OCI-LY3 (cell line): ENCODE results near the gene ELMO1.

Experiments
- H2AFZ ChIP-seq: fragments of 200-600, 300-600 bp; shearing (Covaris generic); 2 replicates; pipeline ENCODE4 v1.6.0; 2014; ENCODE audit warnings: antibody characterized with exemption, low read depth, low read length
- H3K27ac ChIP-seq: fragments of 200-600, 300-600 bp; sonication (generic); 2 replicates; pipeline ENCODE4 v1.5.1; 2014; ENCODE audit warnings: mild to moderate bottlenecking, low read length, moderate library complexity, mixed read lengths
- H3K27me3 ChIP-seq: fragments of 200-600, 300-600 bp; sonication (generic); 2 replicates; pipeline ENCODE4 v1.6.1; 2014; ENCODE audit warnings: low read depth, low read length, mixed read lengths
- H3K36me3 ChIP-seq: fragments of 200-600, 300-600 bp; sonication (generic); replicated peaks from 2 replicates; pipeline ENCODE3; 2014; ENCODE audit warnings: low read depth, low read length, mixed read lengths
- H3K4me1 ChIP-seq: fragments of 300-600, 200-600 bp; sonication (generic); 2 replicates; pipeline ENCODE4 v1.6.1; 2014; ENCODE audit warnings: low read length, mixed read lengths
- H3K4me2 ChIP-seq: fragments of 200-600, 300-600 bp; sonication (generic); 2 replicates; pipeline ENCODE4 v1.6.1; 2014; ENCODE audit warnings: low read length, mixed read lengths
- H3K4me3 ChIP-seq: fragments of 300-600, 200-600 bp; sonication (generic); 2 replicates; pipeline ENCODE4 v1.5.1; 2014; ENCODE audit warnings: antibody characterized with exemption, mild to moderate bottlenecking, low read length, moderate library complexity
- H3K79me2 ChIP-seq: fragments of 300-600, 200-600 bp; shearing (Covaris generic); 2 replicates; pipeline ENCODE4 v1.6.1; 2014; ENCODE audit warnings: mild to moderate bottlenecking, low read length, mixed read lengths
- H3K9ac ChIP-seq: fragments of 300-600, 200-600 bp; shearing (Covaris generic); 2 replicates; pipeline ENCODE4 v1.6.0; 2014; ENCODE audit warnings: mild to moderate bottlenecking, low read length, moderate library complexity
- H3K9me3 ChIP-seq: fragments of 200-600, 300-600 bp; shearing (Covaris generic); 2 replicates; pipeline ENCODE4 v1.6.1; 2014; ENCODE audit warnings: low read length, mixed read lengths; ENCODE audit not compliant: insufficient read depth
- H4K20me1 ChIP-seq: fragments of 200-600, 300-600 bp; sonication (generic); 2 replicates; pipeline ENCODE4 v1.6.1; 2016; ENCODE audit warnings: low read length, mixed read lengths; ENCODE audit not compliant: insufficient read depth
- CTCF ChIP-seq: fragments of 200-600, 300-600 bp; sonication (generic); IDR thresholded peaks from 2 replicates; pipeline ENCODE4 v1.5.1; 2014; ENCODE audit warnings: antibody characterized with exemption, low read length, low read depth
- EZH2phosphoT487 ChIP-seq: fragments of 200-600 bp; shearing (Covaris generic); IDR thresholded peaks from 2 replicates; pipeline ENCODE4 v1.6.1; 2018; ENCODE audit warnings: antibody characterized with exemption, mixed run types, low read depth

Gene ELMO1

GRCh38 chr7:37016064-37016878 is 432.4 kb downstream of the ELMO1 start:
- Histone ChIP-seq H3K9ac (no peak overlapping the region), H2AFZ (no peak overlapping the region), H4K20me1 (peaks cover 35% of the 10 kb centered on the region), H3K4me1 (peaks cover 25% of the 10 kb centered on the region), H3K27ac (peak overlapping the region; percentile 24), H3K36me3 (peaks cover 32% of the 10 kb centered on the region), H3K9me3 (no peaks in the 10 kb centered on the region), H3K27me3 (no peaks in the 10 kb centered on the region), H3K79me2 (peaks cover 15% of the 10 kb centered on the region), H3K4me2 (peak overlapping the region; percentile 38), H3K4me3 (no peak overlapping the region; the same call in 1 of the 2 replicates)
- TF ChIP-seq CTCF (no peak), EZH2phosphoT487 (no peak)

GRCh38 chr7:37015353-37016034 is 433.2 kb downstream of the ELMO1 start:
- Histone ChIP-seq H2AFZ (no peak overlapping the region), H3K4me2 (peak overlapping the region; percentile 38), H3K36me3 (peaks cover 39% of the 10 kb centered on the region), H3K27me3 (no peaks in the 10 kb centered on the region), H3K9ac (no peak overlapping the region), H3K27ac (no peak overlapping the region), H3K4me1 (peaks cover 25% of the 10 kb centered on the region), H3K4me3 (no peak overlapping the region), H3K9me3 (no peaks in the 10 kb centered on the region), H3K79me2 (peaks cover 15% of the 10 kb centered on the region), H4K20me1 (peaks cover 35% of the 10 kb centered on the region)
- TF ChIP-seq CTCF (no peak), EZH2phosphoT487 (no peak)

GRCh38 chr7:37013771-37014170 is 434.9 kb downstream of the ELMO1 start:
- Histone ChIP-seq H3K27ac (no peak overlapping the region), H3K36me3 (peaks cover 43% of the 10 kb centered on the region), H3K9ac (no peak overlapping the region)

More at GRCh38 chr7:37013771-37014170, 434.9 kb downstream of the ELMO1 start:
- Histone ChIP-seq H3K27me3 (no peaks in the 10 kb centered on the region), H4K20me1 (peaks cover 25% of the 10 kb centered on the region), H3K4me3 (no peak overlapping the region), H2AFZ (no peak overlapping the region), H3K4me1 (peaks cover 19% of the 10 kb centered on the region), H3K9me3 (no peaks in the 10 kb centered on the region), H3K4me2 (no peak overlapping the region), H3K79me2 (peaks cover 9% of the 10 kb centered on the region)
- no peak for TF ChIP-seq CTCF
- no peak for TF ChIP-seq EZH2phosphoT487
